Measurements from ENCODE around the gene PTPRN2. TPM values are rescaled to one million over a fixed set of nuclear protein-coding genes. Genes with fewer than 3 reads are reported as not detected.
"Not testable (repeated sequence)": the region's sequence is repeated elsewhere in the genome, so short reads cannot be mapped to it uniquely, and the experiment has no call there.

Gene PTPRN2
- polyA plus RNA-seq, 1 experiment: 0.02 TPM

GRCh38 chr7:158351481-158351880 lies 236.1 kb downstream of the PTPRN2 start:
- Histone ChIP-seq H3K27me3 (ENCODE audit: control insufficient read depth, insufficient read depth, low read length) (no peaks in the 10 kb centered on the region), H3K9me3 (ENCODE audit: control insufficient read depth, insufficient read depth, low read length) (peaks cover 66% of the 10 kb centered on the region), H3K4me3 (ENCODE audit: low read depth, low read length) (no peak overlapping the region), H3K27ac (ENCODE audit: low read depth, low read length) (no peak overlapping the region)
- CTCF ChIA-PET: no interaction called here
- POLR2A ChIA-PET: no interaction called here
- no peak for TF ChIP-seq CTCF (IDR thresholded peaks at IDR 0.05; ENCODE audit: low read depth, low read length)
- no peak for DNase-seq (ENCODE audit: low read depth, low spot score)

- H3K27me3 ChIP-seq (ENCODE audit: control insufficient read depth, insufficient read depth, low read length): no peaks in the 10 kb centered on the region
- ChIA-PET CTCF (no interaction called here), POLR2A (no interaction called here)
- H3K4me3 ChIP-seq (ENCODE audit: low read depth, low read length): no peak overlapping the region
- DNase-seq (ENCODE audit: low read depth, low spot score): no peak
- H3K27ac ChIP-seq (ENCODE audit: low read depth, low read length): no peak overlapping the region
- peaks cover 65% of the 10 kb centered on the region for H3K9me3 ChIP-seq (ENCODE audit: control insufficient read depth, insufficient read depth, low read length)
- TF ChIP-seq CTCF (IDR thresholded peaks at IDR 0.05; ENCODE audit: low read depth, low read length): no peak
Measured at GRCh38 chr7:158351051-158351450, 236.6 kb downstream of the PTPRN2 start.

DNA sequence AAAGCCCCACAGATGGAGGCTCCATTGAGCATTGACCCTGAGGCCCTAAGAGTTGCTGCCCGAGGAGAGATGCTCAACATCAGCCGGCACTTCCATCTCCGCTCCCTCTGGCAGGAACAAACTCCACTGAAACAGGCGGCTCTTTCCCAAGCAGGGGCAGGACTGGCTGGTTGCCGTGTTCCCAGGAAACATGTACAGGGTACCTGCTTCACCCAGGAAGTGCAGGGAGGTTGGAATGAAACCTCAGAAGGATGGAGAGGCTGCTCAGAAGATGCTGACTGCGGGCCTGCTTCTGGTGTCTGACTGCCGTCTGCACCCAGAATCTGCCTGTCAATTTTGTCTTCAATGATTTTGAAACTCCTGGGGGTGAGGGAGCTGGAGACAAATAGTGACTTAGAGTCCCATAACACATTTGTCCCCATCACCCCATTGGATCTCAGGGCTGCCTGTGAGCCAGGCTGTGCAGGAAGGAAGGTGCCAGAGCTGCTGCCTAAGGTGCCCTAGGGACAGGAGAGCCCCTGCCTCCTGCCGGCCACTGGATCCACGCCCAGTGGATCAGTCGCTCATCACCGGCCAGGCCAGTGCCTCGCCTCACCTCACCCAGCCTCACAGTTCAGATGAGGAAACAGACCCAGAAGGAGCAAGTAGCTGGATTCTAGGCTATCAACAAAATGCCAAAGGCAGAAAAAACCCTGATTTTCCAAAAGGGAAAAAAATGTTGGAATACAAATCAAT lies 237.3 kb downstream of the PTPRN2 start:
- CTCF ChIA-PET: no interaction called here

DNA sequence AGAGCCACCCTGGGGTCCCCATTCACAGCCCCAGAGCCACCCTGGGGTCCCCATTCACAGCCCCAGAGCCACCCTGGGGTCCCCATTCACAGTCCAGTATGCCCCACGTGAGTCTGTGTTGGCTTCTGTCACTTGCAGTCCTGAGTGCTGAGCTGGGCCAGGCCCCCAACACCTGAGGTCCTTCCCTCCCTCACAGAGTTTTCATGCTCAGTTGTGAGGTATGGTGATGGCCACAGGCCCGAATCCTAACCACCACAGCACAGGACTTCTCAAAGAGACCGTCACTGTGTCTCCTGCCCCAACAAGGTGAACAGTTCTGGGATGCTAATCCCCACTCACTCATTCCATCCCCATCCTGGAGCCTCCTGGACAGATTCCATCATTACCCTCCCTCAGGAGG lies 239.2 kb downstream of the PTPRN2 start:
- peaks cover 73% of the 10 kb centered on the region for H3K9me3 ChIP-seq (ENCODE audit: control insufficient read depth, insufficient read depth, low read length)
- no peak for DNase-seq (ENCODE audit: low read depth, low spot score)
- POLR2A ChIA-PET: no interaction called here
- CTCF ChIA-PET: no interaction called here
- TF ChIP-seq CTCF (IDR thresholded peaks at IDR 0.05; ENCODE audit: low read depth, low read length): no peak
- no peak overlapping the region for H3K4me3 ChIP-seq (ENCODE audit: low read depth, low read length)
- no peak overlapping the region for H3K27ac ChIP-seq (ENCODE audit: low read depth, low read length)
- H3K27me3 ChIP-seq (ENCODE audit: control insufficient read depth, insufficient read depth, low read length): no peaks in the 10 kb centered on the region

More for the DNA sequence above, 237.3 kb downstream of the PTPRN2 start:
- Histone ChIP-seq H3K27me3 (ENCODE audit: control insufficient read depth, insufficient read depth, low read length) (no peaks in the 10 kb centered on the region), H3K9me3 (ENCODE audit: control insufficient read depth, insufficient read depth, low read length) (peaks cover 65% of the 10 kb centered on the region), H3K27ac (ENCODE audit: low read depth, low read length) (no peak overlapping the region), H3K4me3 (ENCODE audit: low read depth, low read length) (no peak overlapping the region)
- DNase-seq (ENCODE audit: low read depth, low spot score): no peak
- TF ChIP-seq CTCF (IDR thresholded peaks at IDR 0.05; ENCODE audit: low read depth, low read length): no peak
- POLR2A ChIA-PET: no interaction called here

- H3K4me3 ChIP-seq (ENCODE audit: low read depth, low read length); POLR2A ChIA-PET; H3K27ac ChIP-seq (ENCODE audit: low read depth, low read length); CTCF ChIA-PET; DNase-seq (ENCODE audit: low read depth, low spot score); H3K27me3 ChIP-seq (ENCODE audit: control insufficient read depth, insufficient read depth, low read length): not testable (repeated sequence)
- peaks cover 75% of the 10 kb centered on the region for H3K9me3 ChIP-seq (ENCODE audit: control insufficient read depth, insufficient read depth, low read length)
Measured at GRCh38 chr7:158348039-158348438, 239.6 kb downstream of the PTPRN2 start.
